OCI-LY7 (cell line): Measurements from ENCODE around the gene GATA2. TPM values are rescaled to one million over a fixed set of nuclear protein-coding genes. Genes with fewer than 3 reads are reported as not detected.

Experiments used
- BruUV-seq: library from RNA; stranded (reverse); fragments of 400-500 nt; replicated peaks from 2 replicates; lab custom pipeline; 2021; lab: Mats Ljungman, UMichigan
- CTCF ChIA-PET: fragments of 300-600 bp; sonication (Branson Sonifier 250); formaldehyde crosslinking; loops from one replicate; lab custom pipeline; 2022; ENCODE audit warnings: antibody characterized with exemption; ENCODE audit not compliant: unreplicated experiment; lab: Charles Lee
- POLR2A ChIA-PET: fragments of 300-600 bp; sonication (Branson Sonifier 250); formaldehyde crosslinking; loops from one replicate; lab custom pipeline; 2022; ENCODE audit warnings: antibody characterized with exemption; lab: Charles Lee
- DNase-seq: peaks from one replicate; pipeline ENCODE4 v3.0.0-alpha.2; 2015; ENCODE audit warnings: low spot score
- H2AFZ ChIP-seq: fragments of 200-600 bp; sonication (generic), shearing (Covaris generic); 2 replicates; pipeline ENCODE4 v1.6.1; 2014; ENCODE audit warnings: mild to moderate bottlenecking, antibody characterized with exemption, low read length, moderate library complexity
- H3K27ac ChIP-seq: fragments of 200-600 bp; sonication (generic); 2 replicates; pipeline ENCODE4 v1.5.1; 2014; ENCODE audit warnings: mixed run types, low read depth, mild to moderate bottlenecking, moderate library complexity, low read length, inconsistent platforms; ENCODE audit not compliant: poor library complexity, severe bottlenecking
- H3K36me3 ChIP-seq: fragments of 200-600 bp; sonication (generic); 2 replicates; pipeline ENCODE4 v1.6.1; 2014; ENCODE audit warnings: mild to moderate bottlenecking, antibody characterized with exemption, low read length, moderate library complexity, mixed read lengths; ENCODE audit not compliant: insufficient read depth
- H3K4me1 ChIP-seq: fragments of 200-600 bp; sonication (generic); 2 replicates; pipeline ENCODE4 v1.5.1; 2014; ENCODE audit warnings: mild to moderate bottlenecking, low read length; ENCODE audit not compliant: insufficient read depth, poor library complexity, severe bottlenecking
- H3K4me2 ChIP-seq: fragments of 200-600 bp; sonication (generic); 2 replicates; pipeline ENCODE4 v1.6.1; 2014; ENCODE audit warnings: mild to moderate bottlenecking, low read length
- H3K4me3 ChIP-seq: fragments of 200-600 bp; sonication (generic); 2 replicates; pipeline ENCODE4 v1.5.1; 2014; ENCODE audit warnings: mild to moderate bottlenecking, low read depth, low read length; ENCODE audit not compliant: poor library complexity, severe bottlenecking
- H3K79me2 ChIP-seq: fragments of 200-600 bp; sonication (generic); 2 replicates; pipeline ENCODE4 v1.6.1; 2016; ENCODE audit warnings: low read depth, mild to moderate bottlenecking, low read length, moderate library complexity, mixed read lengths; ENCODE audit not compliant: insufficient read depth
- H3K9me2 ChIP-seq: fragments of 200-600 bp; sonication (generic); 2 replicates; pipeline ENCODE4 v1.6.1; 2016; ENCODE audit warnings: mild to moderate bottlenecking, low read length, mixed read lengths; ENCODE audit not compliant: insufficient read depth
- H3K9me3 ChIP-seq: fragments of 200-600 bp; sonication (generic); 2 replicates; pipeline ENCODE4 v1.6.1; 2014; ENCODE audit warnings: mild to moderate bottlenecking, mixed run types, low read length, mixed read lengths
- H4K20me1 ChIP-seq: fragments of 200-600 bp; sonication (generic); 2 replicates; pipeline ENCODE4 v1.6.1; 2014; ENCODE audit warnings: mild to moderate bottlenecking, antibody characterized with exemption, low read length, moderate library complexity, mixed read lengths; ENCODE audit not compliant: insufficient read depth
- EZH2phosphoT487 ChIP-seq: fragments of 200-600 bp; sonication (generic); IDR thresholded peaks from 2 replicates; pipeline ENCODE4 v1.6.1; 2018; ENCODE audit warnings: low read depth, borderline replicate concordance, mild to moderate bottlenecking, mixed run types, antibody characterized with exemption, low read length, moderate library complexity, mixed read lengths
- intact Hi-C: fragments of 100-400 bp; cut with micrococcal nuclease; formaldehyde crosslinking; loops from one replicate; pipeline ENCODE4 v1.10.0; 2022; ENCODE audit not compliant: unreplicated experiment
- total RNA-seq, 2 experiments: library from RNA; depleted of rRNA in 1 of 2; stranded (reverse); fragments of >200 nt in 1 of 2; shearing (Covaris generic) in 1 of 2; gene quantifications; 2 replicates each; pipeline ENCODE4 v1.2.3, GENCODE V29; 2014 to 2022
- TF ChIP-seq, protein P1 (sequence below): fragments of 200-600 bp; sonication (generic); conservative IDR thresholded peaks from 2 replicates; pipeline ENCODE4 v1.5.1; 2014; ENCODE audit warnings: mild to moderate bottlenecking, antibody characterized with exemption, low read length, moderate library complexity, mixed read lengths

Gene GATA2
- total RNA-seq, 2 experiments from 2014 or later = not detected

DNA sequence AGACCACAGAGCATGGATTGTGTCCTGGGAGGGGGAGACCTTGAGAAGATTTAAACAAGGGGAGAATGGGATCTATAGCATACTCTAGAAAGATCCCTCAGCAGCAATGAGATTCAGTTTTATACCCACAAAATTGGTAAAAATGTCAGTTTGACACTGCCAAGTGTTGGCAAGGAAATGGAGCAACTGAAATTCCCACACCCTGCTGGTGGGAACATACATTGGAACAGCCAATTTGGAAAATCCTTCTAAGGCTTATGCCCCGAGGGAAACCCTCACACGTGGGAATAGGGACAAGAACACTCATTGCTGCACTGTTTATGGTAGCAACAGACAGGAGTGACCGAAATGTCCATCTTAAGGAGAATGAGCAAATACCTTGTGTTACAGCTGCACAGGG is 21.3 kb downstream of the GATA2 start:
- H3K36me3 ChIP-seq = no peaks in the 10 kb centered on the region
- H3K27ac ChIP-seq = no peak overlapping the region
- BruUV-seq = no TSS peak
- H3K9me3 ChIP-seq = no peaks in the 10 kb centered on the region
- H3K4me2 ChIP-seq = no peak overlapping the region
- ChIA-PET POLR2A (no interaction called here), CTCF (no interaction called here)
- no peak for DNase-seq
- intact Hi-C loops = no loop called here
- no peaks in the 10 kb centered on the region for H3K4me1 ChIP-seq
- no peaks in the 10 kb centered on the region for H3K9me2 ChIP-seq
- TF ChIP-seq, protein P1, sequence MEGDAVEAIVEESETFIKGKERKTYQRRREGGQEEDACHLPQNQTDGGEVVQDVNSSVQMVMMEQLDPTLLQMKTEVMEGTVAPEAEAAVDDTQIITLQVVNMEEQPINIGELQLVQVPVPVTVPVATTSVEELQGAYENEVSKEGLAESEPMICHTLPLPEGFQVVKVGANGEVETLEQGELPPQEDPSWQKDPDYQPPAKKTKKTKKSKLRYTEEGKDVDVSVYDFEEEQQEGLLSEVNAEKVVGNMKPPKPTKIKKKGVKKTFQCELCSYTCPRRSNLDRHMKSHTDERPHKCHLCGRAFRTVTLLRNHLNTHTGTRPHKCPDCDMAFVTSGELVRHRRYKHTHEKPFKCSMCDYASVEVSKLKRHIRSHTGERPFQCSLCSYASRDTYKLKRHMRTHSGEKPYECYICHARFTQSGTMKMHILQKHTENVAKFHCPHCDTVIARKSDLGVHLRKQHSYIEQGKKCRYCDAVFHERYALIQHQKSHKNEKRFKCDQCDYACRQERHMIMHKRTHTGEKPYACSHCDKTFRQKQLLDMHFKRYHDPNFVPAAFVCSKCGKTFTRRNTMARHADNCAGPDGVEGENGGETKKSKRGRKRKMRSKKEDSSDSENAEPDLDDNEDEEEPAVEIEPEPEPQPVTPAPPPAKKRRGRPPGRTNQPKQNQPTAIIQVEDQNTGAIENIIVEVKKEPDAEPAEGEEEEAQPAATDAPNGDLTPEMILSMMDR = no peak
- TF ChIP-seq EZH2phosphoT487 = no peak
- H3K4me3 ChIP-seq = no peak overlapping the region
- no peaks in the 10 kb centered on the region for H3K79me2 ChIP-seq
- no peaks in the 10 kb centered on the region for H4K20me1 ChIP-seq
- H2AFZ ChIP-seq = no peak overlapping the region

DNA sequence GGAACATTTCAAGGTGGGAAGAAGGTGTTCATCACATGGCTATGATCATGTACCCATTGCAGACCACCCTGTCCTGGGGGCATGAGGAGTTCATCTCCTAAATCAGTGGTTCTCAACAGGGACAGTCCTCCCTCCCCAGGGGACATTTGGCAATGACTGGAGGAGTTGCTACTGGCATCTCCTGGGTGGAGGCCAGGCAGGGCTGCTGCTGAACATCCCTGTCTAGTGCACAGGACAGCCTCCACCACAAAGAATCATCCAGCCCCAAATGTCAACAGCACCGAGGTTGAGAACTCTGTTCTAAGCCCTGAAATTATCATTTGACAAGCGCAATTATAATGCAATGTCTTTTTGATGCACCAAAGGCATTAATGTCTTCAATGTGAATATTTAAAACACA is 21.9 kb downstream of the GATA2 start:
- H3K4me2 ChIP-seq = no peak overlapping the region
- H3K9me3 ChIP-seq = no peaks in the 10 kb centered on the region
- no peaks in the 10 kb centered on the region for H3K4me1 ChIP-seq
- H3K4me3 ChIP-seq = no peak overlapping the region
- no peaks in the 10 kb centered on the region for H3K9me2 ChIP-seq
- DNase-seq = no peak
- intact Hi-C loops = no loop called here
- ChIA-PET CTCF (no interaction called here), POLR2A (no interaction called here)
- no peaks in the 10 kb centered on the region for H3K79me2 ChIP-seq
- no peak overlapping the region for H2AFZ ChIP-seq
- no peak for TF ChIP-seq EZH2phosphoT487
- TF ChIP-seq, protein P1 = no peak
- no TSS peak for BruUV-seq
- no peaks in the 10 kb centered on the region for H4K20me1 ChIP-seq
- H3K36me3 ChIP-seq = no peaks in the 10 kb centered on the region
- H3K27ac ChIP-seq = no peak overlapping the region

DNA sequence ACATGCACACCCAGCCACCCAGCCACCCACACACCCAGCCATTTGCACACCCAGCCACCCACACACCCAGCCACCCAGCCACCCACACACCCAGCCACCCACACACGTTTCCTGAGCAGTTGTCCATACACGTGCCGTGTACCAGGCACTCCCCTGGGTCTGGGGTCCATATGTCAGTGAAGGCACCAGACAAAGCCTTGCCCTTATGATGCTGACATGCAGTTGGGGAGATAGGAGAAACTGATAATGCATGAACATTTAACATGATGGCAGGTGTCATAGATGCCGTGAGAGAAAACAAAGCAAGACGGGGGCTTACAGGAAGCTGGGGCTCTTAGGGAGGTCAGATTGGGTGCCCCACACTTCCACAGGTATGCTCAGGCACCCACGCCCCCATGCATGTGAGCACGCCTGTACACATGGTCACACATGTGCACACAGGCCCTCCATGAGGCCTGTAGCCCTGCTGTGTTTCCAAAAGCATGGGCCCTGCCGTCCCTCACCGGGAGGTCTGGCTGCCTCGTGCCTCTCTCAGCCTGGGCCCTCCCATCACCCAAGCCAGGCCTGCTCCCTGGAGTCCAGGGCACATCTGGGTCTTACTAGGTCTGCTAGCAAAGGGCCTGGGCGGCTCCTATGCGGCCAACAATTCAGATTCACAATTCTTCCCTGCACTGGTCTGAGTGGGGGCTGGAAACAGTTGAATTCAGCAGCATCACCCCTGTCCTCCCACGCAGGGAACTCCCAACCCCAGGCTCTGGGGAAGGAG is 22.7 kb downstream of the GATA2 start:
- no TSS peak for BruUV-seq
- no peaks in the 10 kb centered on the region for H3K9me3 ChIP-seq
- H3K4me2 ChIP-seq = no peak overlapping the region
- no peaks in the 10 kb centered on the region for H3K79me2 ChIP-seq
- no peak overlapping the region for H3K27ac ChIP-seq
- TF ChIP-seq, protein P1 = no peak
- TF ChIP-seq EZH2phosphoT487 = no peak
- H4K20me1 ChIP-seq = no peaks in the 10 kb centered on the region
- POLR2A ChIA-PET = no interaction called here
- no peak overlapping the region for H2AFZ ChIP-seq
- no peaks in the 10 kb centered on the region for H3K4me1 ChIP-seq
- H3K4me3 ChIP-seq = no peak overlapping the region
- no peaks in the 10 kb centered on the region for H3K9me2 ChIP-seq
- no peak for DNase-seq
- CTCF ChIA-PET = no interaction called here
- no peaks in the 10 kb centered on the region for H3K36me3 ChIP-seq
- intact Hi-C loops = no loop called here
